NCI-H146 treated with DMSO at 0.1 percent for 48 hours (cell line): ENCODE measurements around the gene ITGB1.
A peak's percentile ranks its signal among the peaks of the same experiment; 100 is the strongest.
"Not testable (repeated sequence)": the region's sequence is repeated elsewhere in the genome, so short reads cannot be mapped to it uniquely, and the experiment has no call there.

Source experiments
- DNase-seq: peaks from one replicate; lab custom pipeline; 2025; ENCODE audit not compliant: unreplicated experiment; lab: John Stamatoyannopoulos, UW

The ITGB1 gene

GRCh38 chr10:32980558-32981468 is 22.8 kb upstream of the ITGB1 start:
- DNase-seq, result peak; percentile 92

- no peak for DNase-seq
These were observed 22.2 kb upstream of the ITGB1 start for GRCh38 chr10:32980242-32980557.

- DNase-seq, result not testable (repeated sequence)
These were observed 21.7 kb upstream of the ITGB1 start for GRCh38 chr10:32979719-32980118.

- no peak for DNase-seq
These were observed 21.0 kb upstream of the ITGB1 start for GRCh38 chr10:32979041-32979440.

GRCh38 chr10:32977846-32978809 is 20.1 kb upstream of the ITGB1 start:
- not testable (repeated sequence) for DNase-seq

GRCh38 chr10:32976338-32976737 is 18.3 kb upstream of the ITGB1 start:
- DNase-seq, result no peak

- DNase-seq, result no peak
These were observed 14.9 kb upstream of the ITGB1 start for GRCh38 chr10:32972929-32973328.

- DNase-seq, result no peak
These were observed 14.4 kb upstream of the ITGB1 start for GRCh38 chr10:32972460-32972859.

GRCh38 chr10:32971536-32972091 is 13.6 kb upstream of the ITGB1 start:
- no peak for DNase-seq

- DNase-seq, result no peak
These were observed 12.9 kb upstream of the ITGB1 start for GRCh38 chr10:32970910-32971309.

- DNase-seq, result no peak
These were observed 6.2 kb upstream of the ITGB1 start for GRCh38 chr10:32964270-32964669.

GRCh38 chr10:32963096-32963495 is 5.1 kb upstream of the ITGB1 start:
- no peak for DNase-seq

- no peak for DNase-seq
These were observed 4.5 kb upstream of the ITGB1 start for GRCh38 chr10:32962521-32962920.

GRCh38 chr10:32961895-32962369 is 3.9 kb upstream of the ITGB1 start:
- no peak for DNase-seq

GRCh38 chr10:32961343-32961894 is 3.4 kb upstream of the ITGB1 start:
- DNase-seq, result no peak

GRCh38 chr10:32960022-32960421 is 2.0 kb upstream of the ITGB1 start:
- no peak for DNase-seq

GRCh38 chr10:32959006-32959920 is 1.2 kb upstream of the ITGB1 start:
- no peak for DNase-seq

- no peak for DNase-seq
These were observed 517 bp downstream of the ITGB1 start for GRCh38 chr10:32957341-32958084.
